ENCODE data around the gene TCF4. TPM values are rescaled to one million over a fixed set of nuclear protein-coding genes. Genes with fewer than 3 reads are reported as not detected.

TCF4 gene
- total and polyA plus RNA-seq, 7 donors, result 3.5 to 149 (median 106) TPM

- peak overlapping the region; percentile 53 to 74 (median 60) for H3K27ac ChIP-seq
- peaks cover 0 to 5% (median 0%) of the 10 kb centered on the region in 4 donors for H3K36me3 ChIP-seq
- WGBS, 2 donors, result 63 to 64% methylated on average over 4 of the region's 4 CpGs
- no peaks in the 10 kb centered on the region for H3K9me3 ChIP-seq
- H3K4me1 ChIP-seq, result peaks cover 0 to 39% (median 35%) of the 10 kb centered on the region in 4 donors
- intact Hi-C loops (cut with DNase I), result loop anchor here (5.0 kb wide), 1 partner anchor 77 kb away; no protein-coding TSS in a partner anchor
- no peak overlapping the region for H3K4me3 ChIP-seq
- H3K27me3 ChIP-seq, result no peaks in the 10 kb centered on the region
- TF ChIP-seq EP300 (IDR thresholded peaks at IDR 0.05), result no peak
- no peak for TF ChIP-seq POLR2A (IDR thresholded peaks at IDR 0.05)
- TF ChIP-seq CTCF (IDR thresholded peaks at IDR 0.05), result no peak
- TF ChIP-seq POLR2AphosphoS5 (IDR thresholded peaks at IDR 0.05), result no peak
- no peak for DNase-seq
These were observed 342.8 kb downstream of the TCF4 start for GRCh38 chr18:55245211-55245614.

GRCh38 chr18:55244546-55244945 is 343.4 kb downstream of the TCF4 start:
- Histone ChIP-seq H3K27me3 (no peaks in the 10 kb centered on the region), H3K9me3 (no peaks in the 10 kb centered on the region), H3K4me3 (no peak overlapping the region), H3K4me1 (peaks cover 0 to 37% (median 34%) of the 10 kb centered on the region in 4 donors), H3K36me3 (peaks cover 0 to 5% (median 0%) of the 10 kb centered on the region in 4 donors), H3K27ac (peak overlapping the region; percentile 53 to 74 (median 60))
- intact Hi-C loops (cut with DNase I), result no loop called here
- 70 to 77% methylated on average over 5 of the region's 5 CpGs for WGBS, 2 donors
- DNase-seq, result no peak
- TF ChIP-seq EP300 (IDR thresholded peaks at IDR 0.05), result no peak
- no peak for TF ChIP-seq POLR2A (IDR thresholded peaks at IDR 0.05)
- TF ChIP-seq POLR2AphosphoS5 (IDR thresholded peaks at IDR 0.05), result no peak
- TF ChIP-seq CTCF (IDR thresholded peaks at IDR 0.05), result no peak

- Histone ChIP-seq H3K9me3 (no peaks in the 10 kb centered on the region), H3K4me1 (peaks cover 0 to 37% (median 34%) of the 10 kb centered on the region in 4 donors), H3K36me3 (peaks cover 0 to 5% (median 0%) of the 10 kb centered on the region in 4 donors), H3K27me3 (no peaks in the 10 kb centered on the region), H3K4me3 (no peak overlapping the region), H3K27ac (peak overlapping the region; percentile 53 to 74 (median 60))
- WGBS, 2 donors, result 65 to 72% methylated on average over 6 of the region's 6 CpGs
- intact Hi-C loops (cut with DNase I), result no loop called here
- no peak for DNase-seq
- no peak for TF ChIP-seq CTCF (IDR thresholded peaks at IDR 0.05)
- TF ChIP-seq POLR2AphosphoS5 (IDR thresholded peaks at IDR 0.05), result peak; percentile 9 to 51 (median 26)
These were observed 344.1 kb downstream of the TCF4 start for GRCh38 chr18:55243857-55244256.

GRCh38 chr18:55243255-55243654 is 344.7 kb downstream of the TCF4 start:
- 47 to 71% methylated on average over 2 of the region's 2 CpGs for WGBS, 2 donors
- TF ChIP-seq CTCF (IDR thresholded peaks at IDR 0.05), result no peak
- TF ChIP-seq POLR2AphosphoS5 (IDR thresholded peaks at IDR 0.05), result no peak
- no peak for TF ChIP-seq POLR2A (IDR thresholded peaks at IDR 0.05)
- no peak for TF ChIP-seq EP300 (IDR thresholded peaks at IDR 0.05)
- no peaks in the 10 kb centered on the region for H3K27me3 ChIP-seq
- H3K9me3 ChIP-seq, result no peaks in the 10 kb centered on the region
- H3K36me3 ChIP-seq, result peaks cover 0 to 5% (median 0%) of the 10 kb centered on the region in 4 donors
- peaks cover 0 to 36% (median 33%) of the 10 kb centered on the region in 4 donors for H3K4me1 ChIP-seq
- intact Hi-C loops (cut with DNase I), result no loop called here
- H3K27ac ChIP-seq, result peak overlapping the region; percentile 53 to 74 (median 60)
- no peak for DNase-seq
- H3K4me3 ChIP-seq, result no peak overlapping the region

- no peak for TF ChIP-seq POLR2A (IDR thresholded peaks at IDR 0.05)
- no peak for TF ChIP-seq POLR2AphosphoS5 (IDR thresholded peaks at IDR 0.05)
- no peak for TF ChIP-seq CTCF (IDR thresholded peaks at IDR 0.05)
- no peak for TF ChIP-seq EP300 (IDR thresholded peaks at IDR 0.05)
- peaks cover 0 to 28% (median 25%) of the 10 kb centered on the region in 4 donors for H3K4me1 ChIP-seq
- no peak overlapping the region for H3K4me3 ChIP-seq
- no peaks in the 10 kb centered on the region for H3K36me3 ChIP-seq
- no peaks in the 10 kb centered on the region for H3K9me3 ChIP-seq
- no peak overlapping the region for H3K27ac ChIP-seq
- intact Hi-C loops (cut with DNase I), result no loop called here
- H3K27me3 ChIP-seq, result no peaks in the 10 kb centered on the region
- DNase-seq, result no peak
- WGBS, 2 donors, result 69 to 72% methylated on average over 5 of the region's 5 CpGs
These were observed 347.0 kb downstream of the TCF4 start for GRCh38 chr18:55240978-55241377.

Measured in sigmoid colon (tissue), 7 donors.